MG63 (cell line): ENCODE results near the gene CAMKMT. TPM values are rescaled to one million over a fixed set of nuclear protein-coding genes. Genes with fewer than 3 reads are reported as not detected.

ENCODE experiments used
- DNase-seq: peaks from one replicate; pipeline ENCODE4 v3.0.0-alpha.2; 2020
- H3K27me3 ChIP-seq: fragments of 250-450 bp; sonication (Bioruptor Pico); 2 replicates; pipeline ENCODE4 v1.5.1; 2020; ENCODE audit warnings: mild to moderate bottlenecking, moderate library complexity
- H3K36me3 ChIP-seq: fragments of 250-450 bp; sonication (Bioruptor Pico); 2 replicates; pipeline ENCODE4 v1.5.1; 2020; ENCODE audit warnings: mild to moderate bottlenecking, moderate library complexity
- H3K4me3 ChIP-seq: fragments of 250-450 bp; sonication (Bioruptor Pico); 2 replicates; pipeline ENCODE4 v1.5.1; 2020; ENCODE audit warnings: mild to moderate bottlenecking, moderate library complexity
- H3K9me3 ChIP-seq: fragments of 250-450 bp; sonication (Bioruptor Pico); 2 replicates; pipeline ENCODE4 v1.5.1; 2020; ENCODE audit warnings: mild to moderate bottlenecking, moderate library complexity
- total RNA-seq: library from RNA; depleted of rRNA; stranded (reverse); fragments of >200 nt; shearing (Covaris generic); gene quantifications from 2 replicates; pipeline ENCODE4 v1.2.3, GENCODE V29; 2014; ENCODE audit warnings: low replicate concordance; rRNA removed

Gene CAMKMT
- total RNA-seq, 1 experiment from 2014 or later, result 1.3 TPM

DNA sequence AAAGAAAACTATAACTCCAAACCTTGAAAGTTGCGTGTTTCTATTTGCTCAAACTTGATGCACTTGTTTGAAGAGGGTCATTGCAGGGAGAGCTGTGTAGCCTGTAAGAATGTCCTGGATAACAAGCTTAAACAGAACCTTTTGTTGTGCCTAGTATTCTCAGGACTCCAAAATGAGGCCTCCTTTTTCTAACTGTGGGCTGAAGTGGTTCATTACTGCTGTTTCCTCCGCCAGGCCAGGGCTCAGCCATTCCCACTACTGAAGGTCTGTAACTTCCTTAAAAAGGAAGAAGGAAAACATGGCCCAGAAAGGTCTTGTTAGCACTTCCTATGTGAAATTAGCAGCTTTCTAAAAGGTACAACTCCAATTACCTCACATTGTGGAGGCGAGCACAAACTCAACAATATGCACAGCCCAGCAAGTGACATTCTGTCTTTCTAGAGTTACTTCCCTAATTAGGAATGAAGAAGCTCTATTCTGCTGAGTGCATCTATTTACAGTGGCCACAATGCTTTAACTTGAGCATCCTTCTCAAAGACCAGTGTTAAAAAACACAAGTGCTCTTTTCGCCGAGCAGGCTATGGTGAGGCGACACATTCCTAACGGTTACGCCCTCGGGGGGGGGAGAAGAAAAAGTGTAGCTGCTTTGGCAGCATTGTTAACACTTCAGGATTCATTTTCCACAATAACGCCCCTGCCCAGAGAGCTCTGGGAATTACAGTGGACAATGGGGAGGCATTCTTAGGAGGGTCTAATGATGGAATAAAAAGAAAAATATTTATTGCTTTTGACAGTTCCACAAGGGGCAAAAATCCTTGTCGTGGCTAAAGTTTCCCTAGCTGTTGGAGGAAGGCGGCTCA, 442.9 kb downstream of the CAMKMT start:
- Histone ChIP-seq H3K4me3 (no peak overlapping the region), H3K36me3 (no peaks in the 10 kb centered on the region), H3K27me3 (peaks cover 46% of the 10 kb centered on the region), H3K9me3 (no peaks in the 10 kb centered on the region)
- no peak for DNase-seq

DNA sequence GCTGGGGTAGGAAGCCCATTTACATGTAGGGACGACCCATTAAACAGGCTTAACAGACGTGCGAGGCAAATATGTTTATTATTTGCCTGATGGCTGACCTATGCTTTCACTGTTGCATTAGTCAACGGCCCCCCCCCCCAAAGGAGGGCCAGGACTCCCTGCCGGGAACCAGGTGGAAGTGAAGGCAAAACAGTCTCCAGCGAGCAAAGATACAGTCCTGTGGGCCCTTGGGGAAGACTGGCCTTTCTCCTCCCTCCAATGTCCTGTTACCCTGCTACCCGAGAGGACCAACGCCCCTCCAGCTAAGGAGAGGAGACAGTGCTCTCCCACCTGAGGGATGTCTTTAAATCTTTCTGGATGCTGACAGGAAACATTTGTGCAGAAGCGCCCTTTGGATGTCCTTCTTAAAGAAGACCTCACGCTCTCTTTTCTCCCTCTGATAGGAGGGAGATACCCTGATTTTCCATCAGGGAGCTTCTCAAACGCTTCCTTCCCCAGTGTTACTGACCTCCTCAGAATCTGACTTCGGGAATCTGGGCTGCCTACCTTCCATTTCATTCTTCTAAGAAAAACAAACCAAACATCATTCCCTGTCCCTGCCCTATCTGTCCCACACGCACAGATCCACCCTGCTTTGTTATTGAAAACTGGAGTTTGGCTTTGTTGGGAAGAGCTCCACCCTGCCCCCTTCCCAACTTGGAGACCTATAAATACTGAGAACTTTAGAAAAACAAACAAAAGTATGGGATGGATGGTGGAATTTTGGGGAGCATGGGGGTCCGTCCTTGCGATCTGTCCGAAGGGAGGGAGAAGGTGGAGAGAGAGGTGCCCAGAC, 443.9 kb downstream of the CAMKMT start:
- H3K4me3 ChIP-seq, result no peak overlapping the region
- peaks cover 47% of the 10 kb centered on the region for H3K27me3 ChIP-seq
- no peaks in the 10 kb centered on the region for H3K9me3 ChIP-seq
- DNase-seq, result no peak
- H3K36me3 ChIP-seq, result no peaks in the 10 kb centered on the region

DNA sequence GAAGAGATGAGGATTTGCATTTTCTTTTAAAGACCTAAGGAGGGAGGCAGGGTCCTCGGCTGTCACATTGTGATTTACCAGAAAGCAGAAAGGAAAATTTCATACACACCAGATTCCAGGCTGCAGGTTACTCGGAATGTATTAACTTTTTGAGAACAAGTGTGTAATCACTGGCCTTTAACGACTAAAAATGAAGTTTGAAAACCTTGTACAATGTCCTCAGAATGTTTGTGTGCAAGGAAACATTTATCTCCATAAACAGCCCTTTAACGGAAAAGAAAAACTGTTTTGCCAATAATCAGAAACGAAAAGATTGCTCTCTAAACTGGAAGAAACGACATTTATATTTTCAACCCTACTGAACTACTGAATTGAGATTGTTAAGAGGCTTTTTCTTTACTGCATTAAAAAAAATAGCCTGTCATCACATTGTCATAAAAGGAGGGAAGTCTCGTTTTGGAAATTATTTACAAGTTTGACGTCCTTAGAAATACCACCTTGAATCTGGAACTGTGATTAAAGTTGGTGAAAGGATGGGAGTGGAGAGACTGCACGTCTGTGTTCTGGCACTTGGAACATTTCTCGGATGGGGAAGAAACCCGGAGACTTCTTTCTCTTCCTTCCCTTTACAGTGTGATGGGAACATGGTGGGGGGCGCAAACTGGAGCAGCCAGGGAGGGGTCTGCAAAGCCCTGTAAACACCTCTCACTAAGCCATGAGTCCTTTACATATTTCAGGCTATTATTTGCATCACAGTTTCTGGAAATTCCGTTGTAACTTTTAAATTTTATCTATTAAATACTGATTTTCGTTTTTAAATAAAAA, 445.7 kb downstream of the CAMKMT start:
- no peak for DNase-seq
- Histone ChIP-seq H3K9me3 (no peaks in the 10 kb centered on the region), H3K4me3 (no peak overlapping the region), H3K36me3 (no peaks in the 10 kb centered on the region), H3K27me3 (peaks cover 47% of the 10 kb centered on the region)

DNA sequence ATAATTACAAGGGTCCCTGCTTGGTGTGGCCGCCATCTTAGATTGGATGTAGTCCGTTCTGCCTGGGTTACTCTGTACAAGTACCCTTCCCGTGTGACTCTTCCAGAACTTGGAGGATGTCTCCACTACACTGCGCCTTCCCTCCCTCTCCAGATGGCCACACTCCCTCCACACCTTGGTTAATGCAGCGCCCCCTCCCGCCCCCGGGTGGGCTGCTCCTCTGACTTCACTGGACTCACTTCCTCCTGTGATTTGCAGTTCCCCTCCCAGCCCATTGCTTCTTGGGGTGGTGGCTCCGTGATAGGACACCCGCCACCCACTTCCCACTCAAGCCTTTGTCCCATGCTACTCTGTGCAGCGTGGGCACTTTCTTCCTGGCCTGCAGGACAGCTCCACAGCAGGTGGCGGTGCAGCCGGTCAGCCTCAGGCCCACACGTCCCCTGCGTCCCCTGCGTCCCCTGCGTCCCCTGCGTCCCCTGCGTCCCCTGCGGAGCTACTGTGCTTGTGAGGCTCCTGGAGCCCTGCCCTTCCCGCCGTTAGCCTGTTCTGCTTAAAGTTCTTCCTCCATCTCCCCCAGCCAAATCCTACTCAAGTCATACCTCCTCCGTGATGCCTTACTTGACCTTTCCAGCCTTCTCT, 449.3 kb downstream of the CAMKMT start:
- Histone ChIP-seq H3K36me3 (no peaks in the 10 kb centered on the region), H3K9me3 (no peaks in the 10 kb centered on the region), H3K4me3 (no peak overlapping the region), H3K27me3 (peaks cover 34% of the 10 kb centered on the region)
- no peak for DNase-seq

DNA sequence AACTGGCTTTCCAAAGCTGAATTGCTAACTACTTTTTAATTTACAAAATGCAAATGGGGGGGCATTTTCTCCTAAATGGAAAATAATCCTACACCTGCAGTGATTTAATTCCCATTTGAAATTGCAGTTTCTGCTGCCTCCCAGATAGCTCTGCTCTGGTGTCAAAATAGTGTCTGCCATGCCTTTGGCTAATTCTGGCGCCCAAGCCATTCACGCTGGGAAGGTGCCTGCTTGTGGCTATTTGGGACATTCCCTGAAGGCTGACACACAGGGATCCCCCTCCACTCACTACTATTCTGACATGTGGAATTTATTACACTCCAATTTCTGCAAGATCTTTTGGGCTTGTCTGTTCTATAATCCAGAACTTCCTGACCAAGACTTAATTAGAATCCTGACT, 451.4 kb downstream of the CAMKMT start:
- H3K36me3 ChIP-seq, result no peaks in the 10 kb centered on the region
- H3K27me3 ChIP-seq, result peaks cover 16% of the 10 kb centered on the region
- H3K9me3 ChIP-seq, result no peaks in the 10 kb centered on the region
- no peak overlapping the region for H3K4me3 ChIP-seq
- no peak for DNase-seq

DNA sequence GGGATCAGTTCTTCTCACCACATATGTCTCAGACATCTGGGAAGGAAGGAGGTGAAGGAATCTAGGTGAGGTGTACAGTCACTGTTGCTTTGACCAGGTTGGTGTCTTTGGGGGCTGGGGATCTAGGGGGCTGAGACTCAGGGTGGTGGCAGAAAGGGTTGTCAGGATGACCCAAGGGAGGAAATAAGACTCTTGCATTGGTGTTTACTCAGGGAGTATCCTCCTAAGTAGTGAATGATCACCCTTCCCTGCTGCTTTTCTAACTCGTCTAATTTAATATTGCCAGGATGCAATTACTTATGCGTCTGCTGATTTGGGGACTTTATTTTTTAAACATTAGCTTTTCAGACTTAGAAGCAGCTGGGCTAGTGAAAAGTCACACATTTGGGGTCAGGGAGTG, 451.9 kb downstream of the CAMKMT start:
- no peaks in the 10 kb centered on the region for H3K36me3 ChIP-seq

DNA sequence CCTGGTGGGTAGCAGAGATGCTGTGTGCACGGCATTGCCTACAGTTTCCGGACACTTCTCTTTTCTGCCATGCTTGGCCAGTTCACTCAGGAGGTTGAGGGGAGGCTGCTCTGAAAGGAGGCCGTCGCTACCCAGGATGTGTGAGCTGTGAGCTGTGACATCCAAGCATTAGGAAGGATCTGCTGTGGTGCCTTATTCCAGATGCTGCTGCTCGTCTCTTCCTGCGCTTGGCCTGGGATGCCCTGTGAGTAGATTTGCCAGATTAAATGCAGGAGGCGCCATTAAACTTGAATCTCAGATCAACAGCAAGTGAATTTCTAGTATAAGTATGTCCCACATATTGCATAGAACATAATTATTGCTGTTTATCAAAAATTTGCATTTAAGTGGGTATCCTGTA, 455.5 kb downstream of the CAMKMT start:
- H3K36me3 ChIP-seq, result no peaks in the 10 kb centered on the region
- no peak for DNase-seq
- no peaks in the 10 kb centered on the region for H3K27me3 ChIP-seq
- no peaks in the 10 kb centered on the region for H3K9me3 ChIP-seq
- H3K4me3 ChIP-seq, result no peak overlapping the region

More for the DNA sequence above, 451.9 kb downstream of the CAMKMT start:
- no peak for DNase-seq
- Histone ChIP-seq H3K9me3 (no peaks in the 10 kb centered on the region), H3K27me3 (peaks cover 11% of the 10 kb centered on the region), H3K4me3 (no peak overlapping the region)

DNA sequence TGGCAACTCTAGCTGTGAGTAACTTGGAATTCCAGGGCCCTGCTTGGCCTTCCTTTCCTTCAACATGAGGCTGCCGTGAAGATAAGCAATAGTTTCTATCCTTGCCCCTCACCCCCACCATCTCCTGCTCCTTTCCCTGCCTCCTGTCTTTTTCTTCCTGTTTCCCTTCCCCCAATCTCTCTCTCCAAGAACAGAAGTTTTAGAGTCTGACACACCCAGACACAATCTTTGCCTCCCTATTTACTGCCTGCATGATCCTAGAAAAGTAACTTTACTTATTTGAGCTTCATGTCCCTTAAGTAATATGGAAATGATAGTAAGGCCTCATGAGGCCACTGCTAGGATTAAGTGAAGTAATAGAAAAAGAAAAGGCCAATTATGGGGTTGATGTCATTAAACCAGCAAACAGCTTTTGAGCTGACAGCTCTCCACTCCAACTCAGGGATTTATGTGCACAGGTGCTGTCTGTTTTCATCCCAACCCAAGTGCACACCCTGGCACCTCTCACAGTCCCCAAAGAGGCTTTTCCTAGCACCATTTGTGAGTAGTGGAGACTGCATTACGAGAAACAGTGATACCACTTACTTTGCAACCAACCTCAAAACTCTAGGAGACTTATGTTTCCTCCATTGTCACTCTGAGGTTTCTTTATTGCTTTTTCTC, 456.1 kb downstream of the CAMKMT start:
- no peak overlapping the region for H3K4me3 ChIP-seq
- H3K9me3 ChIP-seq, result no peaks in the 10 kb centered on the region
- H3K27me3 ChIP-seq, result no peaks in the 10 kb centered on the region
- no peaks in the 10 kb centered on the region for H3K36me3 ChIP-seq
- no peak for DNase-seq

DNA sequence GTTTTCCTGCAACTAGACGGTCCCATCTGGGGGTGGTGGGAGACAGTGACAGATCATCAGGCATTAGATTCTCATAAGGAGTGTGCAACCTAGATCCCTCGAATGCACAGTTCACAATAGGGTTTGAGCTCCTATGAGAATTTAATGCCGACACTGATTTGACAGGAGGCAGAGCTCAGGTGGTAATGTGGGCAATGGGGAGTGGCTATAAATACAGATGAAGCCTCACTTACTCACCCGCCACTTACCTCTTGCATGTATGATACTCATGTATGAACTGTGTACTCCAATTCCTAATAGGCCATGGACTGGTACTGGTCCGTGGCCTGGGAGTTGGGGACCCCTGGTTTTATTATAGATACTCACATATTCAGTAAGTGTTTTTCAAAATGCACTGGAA, 457.3 kb downstream of the CAMKMT start:
- Histone ChIP-seq H3K36me3 (no peaks in the 10 kb centered on the region), H3K27me3 (no peaks in the 10 kb centered on the region), H3K9me3 (no peaks in the 10 kb centered on the region), H3K4me3 (no peak overlapping the region)
- no peak for DNase-seq

DNA sequence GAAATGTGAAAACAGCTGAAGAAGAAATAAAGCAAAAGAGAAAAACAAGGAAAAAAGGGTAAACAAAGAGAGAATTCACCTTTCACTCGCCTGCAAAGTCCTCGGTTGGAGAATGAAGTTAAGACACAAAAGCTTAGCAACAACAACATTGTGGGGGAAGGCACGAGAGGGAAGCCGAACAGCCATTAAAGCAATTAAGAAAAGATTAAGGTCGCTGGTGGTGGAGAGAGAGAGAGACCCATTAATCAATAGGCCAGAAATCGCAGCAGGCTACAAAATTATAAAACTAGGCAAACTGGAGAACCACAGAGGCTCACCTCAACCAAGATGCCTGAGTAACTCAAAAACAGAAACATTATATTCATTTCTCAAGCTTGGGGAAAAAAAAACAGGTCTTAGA, 459.8 kb downstream of the CAMKMT start:
- H3K9me3 ChIP-seq, result no peaks in the 10 kb centered on the region
- H3K27me3 ChIP-seq, result no peaks in the 10 kb centered on the region
- H3K36me3 ChIP-seq, result no peaks in the 10 kb centered on the region
- no peak overlapping the region for H3K4me3 ChIP-seq
- DNase-seq, result no peak

DNA sequence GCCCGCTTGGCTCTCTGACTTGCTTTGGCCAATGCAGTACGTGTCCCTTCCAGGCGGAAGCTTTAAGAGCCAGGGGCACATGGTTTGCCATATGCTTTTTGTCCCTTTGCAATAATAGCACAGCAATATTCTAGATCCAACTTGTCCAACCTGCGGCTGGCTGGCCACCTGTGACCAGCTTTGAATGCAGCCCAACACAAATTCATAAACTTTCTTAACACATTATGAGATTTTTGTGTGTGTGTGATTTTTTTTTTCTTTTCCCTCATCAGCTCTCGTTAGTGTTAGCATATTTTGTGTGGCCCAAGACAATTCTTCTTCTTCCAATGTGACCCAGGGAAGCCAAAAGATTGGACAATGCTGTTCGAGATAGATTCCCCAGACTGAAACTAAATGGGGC, 460.4 kb downstream of the CAMKMT start:
- no peaks in the 10 kb centered on the region for H3K27me3 ChIP-seq
- no peaks in the 10 kb centered on the region for H3K9me3 ChIP-seq
- H3K36me3 ChIP-seq, result no peaks in the 10 kb centered on the region
- H3K4me3 ChIP-seq, result no peak overlapping the region
- DNase-seq, result no peak

Other genes starting within 250 kb of the CAMKMT start
- 16.6 and 29.5 TPM in 2 replicates for gene PPM1B, start 193.1 kb upstream of the CAMKMT start, total RNA-seq
- gene SLC3A1, start 86.5 kb upstream of the CAMKMT start, total RNA-seq, result not detected in 2 replicates
- gene PREPL, start 453 bp upstream of the CAMKMT start, total RNA-seq, result 48.3 and 102 TPM in 2 replicates